ENCODE data around the gene DNAL1.
"Not testable (repeated sequence)": the region's sequence is repeated elsewhere in the genome, so short reads cannot be mapped to it uniquely, and the experiment has no call there.

DNAL1 gene

DNA sequence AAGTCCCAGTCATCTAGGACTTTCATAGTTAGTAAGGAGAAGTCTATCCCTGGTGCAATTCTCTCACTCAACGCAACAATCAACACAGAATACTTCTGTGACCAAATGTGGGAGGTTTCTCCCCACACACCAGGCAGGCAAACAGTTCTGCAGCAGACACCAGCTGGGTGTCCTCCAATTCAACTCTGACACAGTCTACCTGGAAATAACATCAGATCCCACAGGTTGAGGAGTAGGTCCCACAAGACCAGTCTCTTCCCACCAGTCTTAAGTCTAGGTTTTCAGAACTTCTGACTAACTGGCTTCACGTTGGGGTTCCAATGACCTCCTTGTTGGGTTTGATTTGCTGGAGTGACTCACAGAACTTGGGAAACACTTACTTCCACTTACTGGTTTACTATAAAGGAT is 17.6 kb upstream of the DNAL1 start:
- no peak for DNase-seq (ENCODE audit: insufficient read length, low spot score)

DNA sequence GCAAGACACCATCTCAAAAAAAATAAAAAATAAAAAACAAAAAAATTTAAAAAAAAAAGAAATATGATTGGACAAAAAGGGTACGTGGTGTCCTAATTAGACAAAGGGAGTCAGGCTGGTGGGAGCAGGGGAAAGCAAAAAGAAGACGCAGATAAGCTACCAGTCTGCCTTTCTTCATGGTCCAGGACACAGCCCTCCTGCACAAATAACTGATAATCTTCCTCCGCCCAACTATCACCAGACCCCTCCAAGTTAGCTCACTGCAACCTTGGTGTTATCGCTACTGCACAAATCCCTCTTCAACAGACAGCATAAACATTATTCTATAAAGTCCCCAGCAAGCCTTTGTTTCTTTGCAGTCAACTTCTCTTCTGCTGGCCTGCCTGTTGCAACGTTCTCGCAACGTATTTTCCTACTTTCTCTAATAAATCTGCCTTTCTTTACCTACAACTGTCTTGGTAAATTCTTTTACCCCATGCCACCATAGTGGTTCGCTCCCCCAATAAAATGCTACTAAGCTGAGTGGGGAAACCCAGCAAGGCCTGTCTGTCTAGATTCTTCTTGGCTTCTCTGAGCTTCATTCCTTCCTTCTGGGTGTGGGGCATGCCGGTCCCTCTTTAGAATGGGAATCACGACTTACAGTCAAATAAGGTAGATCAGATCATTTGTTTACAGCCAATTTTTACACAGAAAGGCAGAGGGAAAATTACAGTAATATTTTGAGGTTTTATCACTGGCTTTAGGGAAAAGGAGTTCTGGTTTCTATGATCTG is 14.6 kb upstream of the DNAL1 start:
- no peak for FAIRE-seq
- DNase-seq (ENCODE audit: insufficient read length, low spot score) = no peak
- no peak for TF ChIP-seq POLR2A (IDR thresholded peaks at IDR 0.05; ENCODE audit: low read depth, low read length)

More for the DNA sequence above, 17.6 kb upstream of the DNAL1 start:
- no peak for FAIRE-seq
- no peak for TF ChIP-seq POLR2A (IDR thresholded peaks at IDR 0.05; ENCODE audit: low read depth, low read length)

DNA sequence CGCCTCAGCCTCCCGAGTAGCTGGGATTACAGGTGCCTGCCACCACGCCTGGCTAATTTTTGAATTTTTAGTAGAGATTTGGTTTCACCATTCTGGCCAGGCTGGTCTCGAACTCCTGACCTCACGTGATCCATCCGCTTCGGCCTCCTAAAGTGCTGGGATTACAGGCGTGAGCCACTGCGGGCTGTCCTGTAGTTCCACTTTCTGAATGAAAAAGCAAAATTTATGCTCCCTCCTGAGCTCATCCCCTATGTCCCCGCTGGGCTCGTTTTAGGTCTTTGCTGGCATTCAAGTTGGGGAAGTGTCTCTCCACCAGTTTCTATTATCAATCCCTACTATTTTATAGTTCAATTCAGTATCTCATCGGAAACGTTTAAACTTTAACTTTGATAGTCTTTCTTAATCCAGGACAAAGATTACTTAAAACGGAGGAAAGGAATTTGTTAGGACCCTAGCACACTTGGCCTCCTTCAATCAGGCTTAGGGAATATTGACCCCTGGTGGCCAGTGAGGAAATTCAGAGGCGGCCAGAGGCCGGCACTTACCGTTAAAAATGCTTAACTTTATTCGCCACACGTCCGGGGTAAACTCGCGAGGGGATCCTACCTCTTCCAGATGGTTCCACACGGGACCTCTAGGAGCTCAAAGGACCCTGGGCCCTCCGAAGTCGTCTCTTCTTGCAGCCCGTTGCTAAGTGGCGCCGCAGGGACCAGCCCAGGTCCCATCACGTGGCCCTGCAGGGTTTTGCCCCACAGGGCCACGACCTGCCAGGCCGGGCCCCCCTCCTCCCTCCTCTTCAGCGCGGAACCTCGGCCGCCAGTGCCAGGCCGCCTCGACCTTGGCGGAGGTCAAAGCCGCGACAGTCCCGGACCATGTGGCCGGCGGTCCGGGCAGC is 11.4 kb upstream of the DNAL1 start:
- TF ChIP-seq POLR2A (IDR thresholded peaks at IDR 0.05; ENCODE audit: low read depth, low read length) = no peak
- FAIRE-seq (peak; percentile 65), DNase-seq (ENCODE audit: insufficient read length, low spot score) (peak; percentile 74)

DNA sequence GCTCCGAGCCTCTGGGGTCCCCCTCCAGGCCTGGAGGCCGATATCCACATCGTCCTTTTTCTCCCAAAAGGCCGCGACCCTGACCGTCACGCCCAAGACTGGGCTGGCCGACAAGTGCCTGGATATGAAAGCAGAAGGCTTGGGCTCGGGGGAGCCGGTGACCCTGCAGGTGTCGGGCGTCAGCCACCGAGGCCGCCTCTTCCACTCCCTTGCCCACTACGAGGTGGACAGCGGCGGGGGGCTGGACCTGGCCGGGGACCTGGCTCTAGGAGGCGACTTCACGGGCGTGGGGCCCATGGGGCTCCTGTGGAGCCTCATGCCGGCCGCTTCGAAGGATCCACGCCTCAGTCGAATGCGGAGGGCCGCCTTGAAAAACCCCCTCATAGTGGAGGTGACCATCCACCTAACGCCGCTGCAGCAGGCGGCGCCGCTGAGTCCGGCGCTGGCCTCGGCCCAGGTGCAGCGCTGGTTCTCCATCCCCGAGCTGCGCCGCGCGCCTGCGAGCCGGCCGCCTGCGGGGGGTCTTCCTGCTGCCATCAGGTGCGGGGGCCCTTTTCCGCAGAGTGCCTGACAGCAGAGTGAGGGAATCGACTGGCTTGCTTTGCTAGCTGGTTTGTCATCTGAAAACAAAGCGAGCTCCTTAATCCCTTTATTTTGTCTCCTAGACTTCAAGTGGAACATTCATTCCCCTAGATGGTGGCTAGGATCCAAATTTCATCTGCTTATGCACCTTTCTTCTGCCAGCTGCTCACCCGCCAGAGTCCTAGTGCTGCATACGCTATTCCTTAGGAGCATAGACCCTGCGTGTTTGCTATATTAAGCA is 10.6 kb upstream of the DNAL1 start:
- TF ChIP-seq POLR2A (IDR thresholded peaks at IDR 0.05; ENCODE audit: low read depth, low read length) = no peak
- FAIRE-seq (no peak), DNase-seq (ENCODE audit: insufficient read length, low spot score) (no peak)

DNA sequence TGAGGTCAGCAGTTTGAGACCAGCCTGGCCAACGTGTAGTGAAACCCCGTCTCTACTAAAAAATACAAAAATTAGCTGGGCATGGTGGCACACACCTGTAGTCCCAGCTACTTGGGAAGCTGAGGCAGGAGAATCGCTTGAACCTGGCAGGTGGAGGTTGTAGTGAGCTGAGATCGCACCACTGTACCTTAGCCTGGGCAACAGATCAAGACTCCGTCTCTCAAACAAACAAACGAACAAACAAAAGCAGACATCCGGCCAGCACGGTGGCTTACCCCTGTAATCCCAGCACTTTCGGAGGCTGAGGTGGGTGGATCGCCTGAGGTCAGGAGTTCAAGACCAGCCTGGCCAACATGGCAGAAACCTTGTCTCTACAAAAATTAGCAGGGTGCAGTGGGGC is 8.4 kb upstream of the DNAL1 start:
- not testable (repeated sequence) for DNase-seq (ENCODE audit: insufficient read length, low spot score); FAIRE-seq

DNA sequence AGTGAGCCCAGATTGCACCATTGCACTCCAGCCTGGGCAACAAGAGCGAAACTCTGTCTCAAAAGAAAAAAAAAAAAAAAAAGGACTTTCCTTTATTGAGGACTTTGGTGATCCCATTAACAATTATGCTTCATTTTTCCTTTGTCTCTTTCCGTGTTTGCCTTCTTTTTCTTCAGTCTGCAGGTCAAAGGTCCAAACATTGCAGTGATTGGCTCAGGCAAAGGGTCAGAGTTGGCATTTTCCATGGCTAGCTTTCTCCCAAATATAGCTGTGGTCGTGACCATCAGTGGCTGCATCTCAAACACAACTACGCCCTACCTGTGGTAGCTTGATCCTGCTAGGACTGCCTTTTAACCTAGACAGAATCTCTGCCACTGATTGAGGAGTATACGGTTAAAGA is 7.0 kb upstream of the DNAL1 start:
- DNase-seq (ENCODE audit: insufficient read length, low spot score) (no peak), FAIRE-seq (no peak)
- no peak for TF ChIP-seq POLR2A (IDR thresholded peaks at IDR 0.05; ENCODE audit: low read depth, low read length)

DNA sequence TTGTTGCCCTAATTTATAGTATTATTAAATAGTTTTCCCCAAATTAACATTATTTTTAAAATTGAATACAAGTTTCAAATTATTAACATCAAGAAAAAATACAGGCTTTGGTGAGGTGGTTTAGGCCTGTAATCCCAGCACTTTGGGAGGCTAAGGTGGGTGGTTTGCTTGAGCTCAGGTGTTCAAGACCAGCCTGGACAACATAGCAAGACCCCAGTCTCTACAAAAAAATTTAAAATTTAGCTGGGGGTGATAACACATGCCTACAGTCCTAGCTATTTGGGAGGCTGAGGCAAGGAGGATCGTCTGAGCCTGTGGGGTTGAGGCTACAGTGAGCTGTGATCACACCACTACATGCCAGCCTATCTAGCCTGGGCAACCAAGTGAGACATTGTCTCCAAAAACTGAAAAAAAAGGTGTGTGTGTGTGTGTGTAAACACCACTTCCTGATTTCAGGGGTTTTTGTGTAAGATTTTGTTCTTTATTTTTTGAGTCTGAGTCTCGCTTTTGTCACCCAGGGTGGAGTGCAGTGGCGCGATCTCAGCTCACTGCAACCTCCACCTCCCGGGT is 3.9 kb upstream of the DNAL1 start:
- FAIRE-seq = no peak
- no peak for DNase-seq (ENCODE audit: insufficient read length, low spot score)
- no peak for TF ChIP-seq POLR2A (IDR thresholded peaks at IDR 0.05; ENCODE audit: low read depth, low read length)

DNA sequence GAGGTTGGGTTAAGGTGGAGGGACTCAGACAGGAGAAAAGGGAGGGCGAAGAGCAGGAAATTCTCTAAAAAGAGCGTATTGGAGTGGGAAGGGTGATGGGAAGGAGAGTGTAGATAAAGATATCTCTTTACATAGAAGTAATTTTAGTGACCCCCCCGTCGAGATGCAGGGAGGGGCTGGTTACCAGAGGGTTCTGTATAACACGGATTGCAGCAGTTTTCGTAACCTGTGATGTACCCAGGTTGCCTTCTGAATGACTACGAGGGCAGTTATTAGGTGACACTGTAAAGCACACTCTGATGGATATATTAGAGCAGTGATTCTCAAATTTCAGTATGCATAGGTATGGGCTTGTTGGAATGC is 443 bp downstream of the DNAL1 start:
- TF ChIP-seq POLR2A (IDR thresholded peaks at IDR 0.05; ENCODE audit: low read depth, low read length) = no peak
- FAIRE-seq = no peak
- no peak for DNase-seq (ENCODE audit: insufficient read length, low spot score)

DNA sequence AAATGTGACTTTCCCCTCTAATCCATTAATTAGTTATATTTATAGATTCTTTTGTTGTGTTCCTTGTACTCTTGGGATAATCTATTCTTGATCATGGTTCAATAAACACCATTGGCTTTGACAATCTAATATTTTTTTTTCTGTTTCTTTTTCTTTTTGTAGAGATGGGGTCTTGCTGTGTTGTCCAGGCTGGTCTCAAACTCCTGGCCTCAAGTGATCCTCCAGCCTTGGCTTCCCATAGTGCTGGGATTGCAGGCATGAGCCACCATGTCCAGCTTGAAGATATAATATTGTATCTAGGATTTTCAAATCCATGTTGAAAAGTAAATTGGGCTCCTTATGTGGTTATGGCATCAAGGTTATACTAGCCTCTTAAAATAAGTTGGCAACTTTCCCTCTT is 6.2 kb downstream of the DNAL1 start:
- no peak for DNase-seq (ENCODE audit: insufficient read length, low spot score)
- FAIRE-seq = no peak
- no peak for TF ChIP-seq POLR2A (IDR thresholded peaks at IDR 0.05; ENCODE audit: low read depth, low read length)

DNA sequence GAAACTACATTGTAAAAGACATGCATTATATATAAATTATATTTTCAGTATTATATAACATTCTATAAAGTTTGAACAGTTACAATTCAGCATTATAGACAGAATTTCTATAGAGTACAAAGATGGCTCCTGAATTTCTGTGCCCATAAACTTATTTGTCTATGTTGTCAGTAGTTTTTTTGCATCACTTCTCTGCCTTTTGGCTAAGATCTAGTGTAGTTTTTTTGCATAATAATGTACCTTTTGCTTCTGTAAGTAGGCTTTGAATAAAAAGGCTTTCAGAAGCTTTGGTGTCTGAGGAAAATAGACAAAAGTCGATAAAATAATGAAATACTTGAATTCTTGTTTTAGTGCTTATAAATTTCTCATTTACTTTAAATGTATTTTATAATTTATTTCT is 11.1 kb downstream of the DNAL1 start:
- TF ChIP-seq POLR2A (IDR thresholded peaks at IDR 0.05; ENCODE audit: low read depth, low read length) = no peak
- no peak for FAIRE-seq
- DNase-seq (ENCODE audit: insufficient read length, low spot score) = no peak

DNA sequence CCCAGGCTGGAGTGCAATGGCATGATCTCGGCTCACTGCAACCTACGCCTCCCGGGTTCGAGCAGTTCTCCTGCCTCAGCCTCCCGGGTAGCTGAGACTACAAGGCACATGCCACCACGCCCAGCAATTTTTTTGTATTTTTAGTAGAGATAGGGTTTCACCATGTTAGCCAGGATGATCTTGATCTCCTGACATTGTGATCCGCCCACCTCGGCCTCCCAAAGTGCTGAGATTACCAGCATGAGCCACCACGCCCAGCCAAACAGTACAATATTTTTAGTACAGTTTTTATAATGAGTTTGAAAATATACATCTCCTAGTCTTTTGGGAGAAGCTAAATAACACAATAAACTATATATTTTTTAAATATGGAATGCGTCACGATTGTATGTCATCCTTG is 14.4 kb downstream of the DNAL1 start:
- DNase-seq (ENCODE audit: insufficient read length, low spot score); FAIRE-seq: not testable (repeated sequence)

DNA sequence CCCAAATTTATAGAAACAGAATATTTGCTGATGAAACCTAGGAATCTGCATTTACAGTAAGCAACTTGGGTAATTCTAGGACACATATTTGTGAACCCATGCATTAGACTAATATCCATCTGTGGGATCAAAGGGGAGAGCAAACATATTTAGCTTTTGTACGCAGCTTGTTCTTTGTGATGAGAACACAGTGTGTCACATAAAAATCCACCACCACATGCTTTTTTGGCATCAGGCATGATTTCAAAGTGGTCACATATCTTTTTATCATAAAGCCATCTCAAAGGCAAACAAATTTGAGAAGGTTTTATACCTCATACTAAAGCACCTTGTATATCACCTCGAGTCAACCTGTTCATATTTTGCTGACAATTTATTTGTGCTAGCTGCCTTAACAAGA is 15.7 kb downstream of the DNAL1 start:
- TF ChIP-seq POLR2A (IDR thresholded peaks at IDR 0.05; ENCODE audit: low read depth, low read length) = no peak
- no peak for FAIRE-seq
- no peak for DNase-seq (ENCODE audit: insufficient read length, low spot score)

DNA sequence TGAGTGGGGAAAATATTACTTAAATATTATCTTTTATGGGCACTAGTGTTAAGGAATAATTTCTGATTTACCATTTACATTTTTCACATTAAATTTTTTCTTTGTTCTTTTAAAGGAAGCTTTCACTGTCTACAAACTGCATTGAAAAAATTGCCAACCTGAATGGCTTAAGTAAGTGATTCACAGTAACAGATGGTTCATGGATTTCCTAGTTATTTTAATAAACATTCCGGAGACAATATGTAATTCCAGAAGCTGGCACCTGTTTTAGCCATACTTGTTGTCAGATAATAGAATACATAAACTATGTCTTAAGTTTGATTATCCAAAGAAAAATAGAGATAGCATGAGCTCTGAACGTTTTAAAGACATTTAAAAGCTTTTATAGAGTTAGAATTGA is 17.1 kb downstream of the DNAL1 start:
- no peak for TF ChIP-seq POLR2A (IDR thresholded peaks at IDR 0.05; ENCODE audit: low read depth, low read length)
- peak; percentile 76 for FAIRE-seq
- DNase-seq (ENCODE audit: insufficient read length, low spot score) = no peak

DNA sequence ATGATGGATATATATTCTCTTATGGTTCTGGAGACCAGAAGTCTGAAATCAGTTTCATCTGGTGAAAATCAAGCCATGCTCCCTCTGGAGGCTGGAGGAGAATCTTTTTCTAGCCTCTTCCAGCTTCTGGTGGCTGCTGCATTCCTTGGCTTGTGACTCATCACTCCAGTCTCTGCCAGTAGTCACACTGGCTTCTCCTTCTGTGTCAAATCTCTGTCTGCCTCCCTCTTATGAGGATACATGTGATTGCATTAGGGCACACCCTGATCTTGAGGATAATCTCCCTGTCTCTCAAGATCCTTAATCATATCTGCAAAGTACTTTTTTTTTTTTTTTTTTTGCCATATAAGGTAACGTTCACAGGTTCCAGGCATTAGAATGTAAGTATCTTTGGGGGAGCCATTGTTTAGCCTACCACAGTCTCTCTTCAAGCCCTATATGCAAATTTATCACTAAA is 17.7 kb downstream of the DNAL1 start:
- FAIRE-seq (peak; percentile 100), DNase-seq (ENCODE audit: insufficient read length, low spot score) (peak; percentile 41)
- TF ChIP-seq POLR2A (IDR thresholded peaks at IDR 0.05; ENCODE audit: low read depth, low read length) = no peak

All from H54 (cell line).